DND-41 (cell line): ENCODE data around the gene ANXA3.

Experiments
- ATAC-seq: fragments of 200-7000 bp; cut with Tn5 transposase; 3 replicates; pipeline ENCODE4 v1.9.1; 2021; ENCODE audit warnings: low read depth; ENCODE audit not compliant: insufficient read depth
- DNase-seq: peaks from one replicate; pipeline ENCODE4 v3.0.0-alpha.2; 2020
- H2AFZ ChIP-seq: 2 replicates; pipeline ENCODE4 v1.6.0; 2012; ENCODE audit warnings: low read depth, low read length
- H3K27ac ChIP-seq: 2 replicates; pipeline ENCODE4 v1.5.1; 2012; ENCODE audit warnings: low read length, inconsistent platforms
- H3K27me3 ChIP-seq: fragments of 200-600 bp; sonication (generic); 2 replicates; pipeline ENCODE4 v1.6.0; 2012; ENCODE audit warnings: low read length, mild to moderate bottlenecking, inconsistent platforms; ENCODE audit not compliant: insufficient read depth, poor library complexity
- H3K36me3 ChIP-seq: 2 replicates; pipeline ENCODE4 v1.5.1; 2012; ENCODE audit warnings: low read length, inconsistent platforms; ENCODE audit not compliant: insufficient read depth
- H3K4me1 ChIP-seq: 2 replicates; pipeline ENCODE4 v1.5.1; 2012; ENCODE audit warnings: mild to moderate bottlenecking, low read length; ENCODE audit not compliant: insufficient read depth
- H3K4me2 ChIP-seq: 2 replicates; pipeline ENCODE4 v1.6.0; 2012; ENCODE audit warnings: mild to moderate bottlenecking, moderate library complexity, low read length, inconsistent platforms; ENCODE audit not compliant: insufficient read depth
- H3K4me3 ChIP-seq, 2 experiments: fragments of 200-600 bp in 1 of 2; shearing (Covaris generic) in 1 of 2; 2 replicates each; pipeline ENCODE4 v1.5.1; 2012 to 2016; ENCODE audit warnings: inconsistent platforms in 2 of 2, low read length in 2 of 2, mild to moderate bottlenecking in 2 of 2, low read depth in 1 of 2, moderate library complexity in 1 of 2
- H3K79me2 ChIP-seq: 2 replicates; pipeline ENCODE4 v1.6.0; 2012; ENCODE audit warnings: low read length, inconsistent platforms; ENCODE audit not compliant: insufficient read depth
- H3K9ac ChIP-seq: 2 replicates; pipeline ENCODE4 v1.6.0; 2012; ENCODE audit warnings: low read depth, mild to moderate bottlenecking, inconsistent platforms, low read length, moderate library complexity
- H3K9me3 ChIP-seq: 2 replicates; pipeline ENCODE4 v1.5.1; 2012; ENCODE audit warnings: low read length, moderate library complexity, mild to moderate bottlenecking, inconsistent platforms; ENCODE audit not compliant: insufficient read depth, severe bottlenecking
- H4K20me1 ChIP-seq: 2 replicates; pipeline ENCODE4 v1.6.0; 2012; ENCODE audit warnings: low read length; ENCODE audit not compliant: insufficient read depth
- EZH2 ChIP-seq: IDR thresholded peaks from 3 replicates; pipeline ENCODE4 v1.6.1; 2012; ENCODE audit warnings: borderline replicate concordance, low read depth, mild to moderate bottlenecking, moderate library complexity, low read length, inconsistent platforms; ENCODE audit not compliant: severe bottlenecking
- TF ChIP-seq, protein P1 (sequence below): IDR thresholded peaks from 2 replicates; pipeline ENCODE4 v1.5.1; 2012; ENCODE audit warnings: borderline replicate concordance, low read length, moderate library complexity, mild to moderate bottlenecking; ENCODE audit not compliant: poor library complexity, severe bottlenecking; ENCODE audit errors: extremely low read depth

The ANXA3 gene

GRCh38 chr4:78527555-78527954 lies 24.0 kb upstream of the ANXA3 start:
- Histone ChIP-seq H3K4me3 (no peak overlapping the region), H3K9me3 (no peaks in the 10 kb centered on the region), H3K79me2 (no peaks in the 10 kb centered on the region), H3K36me3 (no peaks in the 10 kb centered on the region), H3K9ac (no peak overlapping the region), H2AFZ (no peak overlapping the region), H3K4me1 (no peaks in the 10 kb centered on the region), H3K27me3 (no peaks in the 10 kb centered on the region), H3K27ac (no peak overlapping the region), H3K4me2 (no peak overlapping the region), H4K20me1 (no peaks in the 10 kb centered on the region)
- DNase-seq (no peak), ATAC-seq (no peak)
- TF ChIP-seq, protein P1, sequence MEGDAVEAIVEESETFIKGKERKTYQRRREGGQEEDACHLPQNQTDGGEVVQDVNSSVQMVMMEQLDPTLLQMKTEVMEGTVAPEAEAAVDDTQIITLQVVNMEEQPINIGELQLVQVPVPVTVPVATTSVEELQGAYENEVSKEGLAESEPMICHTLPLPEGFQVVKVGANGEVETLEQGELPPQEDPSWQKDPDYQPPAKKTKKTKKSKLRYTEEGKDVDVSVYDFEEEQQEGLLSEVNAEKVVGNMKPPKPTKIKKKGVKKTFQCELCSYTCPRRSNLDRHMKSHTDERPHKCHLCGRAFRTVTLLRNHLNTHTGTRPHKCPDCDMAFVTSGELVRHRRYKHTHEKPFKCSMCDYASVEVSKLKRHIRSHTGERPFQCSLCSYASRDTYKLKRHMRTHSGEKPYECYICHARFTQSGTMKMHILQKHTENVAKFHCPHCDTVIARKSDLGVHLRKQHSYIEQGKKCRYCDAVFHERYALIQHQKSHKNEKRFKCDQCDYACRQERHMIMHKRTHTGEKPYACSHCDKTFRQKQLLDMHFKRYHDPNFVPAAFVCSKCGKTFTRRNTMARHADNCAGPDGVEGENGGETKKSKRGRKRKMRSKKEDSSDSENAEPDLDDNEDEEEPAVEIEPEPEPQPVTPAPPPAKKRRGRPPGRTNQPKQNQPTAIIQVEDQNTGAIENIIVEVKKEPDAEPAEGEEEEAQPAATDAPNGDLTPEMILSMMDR: no peak
- TF ChIP-seq EZH2: no peak

GRCh38 chr4:78528327-78528726 lies 23.2 kb upstream of the ANXA3 start:
- no peak overlapping the region for H3K27ac ChIP-seq
- no peak overlapping the region for H3K4me3 ChIP-seq
- no peak overlapping the region for H3K4me2 ChIP-seq
- TF ChIP-seq, protein P1: no peak
- TF ChIP-seq EZH2: no peak
- H3K9me3 ChIP-seq: no peaks in the 10 kb centered on the region
- ATAC-seq: no peak
- H3K9ac ChIP-seq: no peak overlapping the region
- no peaks in the 10 kb centered on the region for H4K20me1 ChIP-seq
- no peaks in the 10 kb centered on the region for H3K79me2 ChIP-seq
- H2AFZ ChIP-seq: no peak overlapping the region
- no peaks in the 10 kb centered on the region for H3K36me3 ChIP-seq
- no peaks in the 10 kb centered on the region for H3K4me1 ChIP-seq
- no peak for DNase-seq
- H3K27me3 ChIP-seq: no peaks in the 10 kb centered on the region

DNA sequence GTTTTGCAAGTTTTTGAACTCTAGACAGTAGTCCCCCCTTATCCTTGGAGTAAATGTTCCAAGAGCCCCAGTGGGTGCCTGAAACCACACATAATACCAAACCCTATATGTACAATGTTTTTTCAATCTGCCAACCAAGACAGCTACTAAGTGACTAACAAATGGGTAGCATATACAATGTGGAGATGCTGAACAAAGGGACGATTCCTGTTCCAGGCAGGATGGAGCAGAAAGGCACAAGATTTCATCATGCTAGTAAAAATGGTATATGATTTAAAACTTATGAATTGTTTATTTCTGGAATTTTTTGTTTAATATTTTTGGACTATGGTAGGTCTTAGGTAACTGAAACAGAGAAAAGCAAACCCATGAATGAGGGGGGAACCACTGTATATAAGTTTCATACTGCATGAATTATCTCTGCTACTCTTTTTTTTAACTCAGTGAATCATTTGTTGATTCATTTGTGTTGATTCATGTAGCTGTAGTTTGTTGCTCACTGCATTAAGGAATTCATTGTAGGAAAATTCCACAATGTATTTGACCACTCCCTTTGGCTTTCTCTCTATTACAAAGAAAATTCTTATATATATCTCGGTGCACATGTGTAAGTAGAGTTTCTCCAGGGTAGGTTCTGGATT lies 21.9 kb upstream of the ANXA3 start:
- Histone ChIP-seq H2AFZ (no peak overlapping the region), H3K4me3 (no peak overlapping the region), H3K4me2 (no peak overlapping the region), H3K79me2 (no peaks in the 10 kb centered on the region), H3K4me1 (no peaks in the 10 kb centered on the region), H3K27me3 (no peaks in the 10 kb centered on the region), H3K36me3 (no peaks in the 10 kb centered on the region), H3K9me3 (no peaks in the 10 kb centered on the region), H4K20me1 (no peaks in the 10 kb centered on the region), H3K27ac (no peak overlapping the region), H3K9ac (no peak overlapping the region)
- TF ChIP-seq, protein P1: no peak
- TF ChIP-seq EZH2: no peak
- no peak for DNase-seq
- ATAC-seq: no peak

- ATAC-seq: no peak
- Histone ChIP-seq H3K4me2 (no peak overlapping the region), H3K9ac (no peak overlapping the region), H3K27ac (no peak overlapping the region), H3K4me3 (no peak overlapping the region), H3K36me3 (no peaks in the 10 kb centered on the region), H3K79me2 (no peaks in the 10 kb centered on the region), H3K9me3 (no peaks in the 10 kb centered on the region), H2AFZ (no peak overlapping the region), H4K20me1 (no peaks in the 10 kb centered on the region), H3K4me1 (no peaks in the 10 kb centered on the region), H3K27me3 (no peaks in the 10 kb centered on the region)
- no peak for DNase-seq
- TF ChIP-seq, protein P1: no peak
- TF ChIP-seq EZH2: no peak
Measured at GRCh38 chr4:78532046-78532445, 19.5 kb upstream of the ANXA3 start.
